ENCODE measurements around the gene SLC35E1. TPM values are rescaled to one million over a fixed set of nuclear protein-coding genes. Genes with fewer than 3 reads are reported as not detected.

Gene SLC35E1
- total RNA-seq, 2 experiments from 2014 or later, result 60.1 to 62.4 TPM

DNA sequence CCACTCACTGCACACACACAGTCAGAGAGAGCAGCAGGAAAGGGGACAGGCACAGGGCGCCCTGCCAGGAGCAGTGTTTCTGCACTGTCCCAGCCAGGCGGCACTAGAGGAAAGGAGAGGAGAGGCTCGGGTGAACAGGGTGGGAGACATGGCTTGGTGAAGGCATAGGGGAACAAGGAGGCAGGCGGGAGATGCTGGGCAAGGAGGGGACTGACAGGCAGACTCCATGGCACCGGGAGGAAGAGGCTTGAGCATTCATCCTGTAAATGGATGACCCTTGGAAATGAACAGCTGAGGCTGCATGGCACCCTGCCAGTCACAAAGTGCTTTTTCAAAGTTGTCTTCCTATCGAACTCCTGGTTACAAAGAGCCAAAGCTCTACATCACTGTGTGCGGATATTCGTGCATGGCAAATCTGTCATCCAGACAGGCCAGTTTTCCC is 33.4 kb upstream of the SLC35E1 start:
- DNase-seq (no peak), ATAC-seq (no peak)
- Mint-ChIP-seq H3K4me3 (no peak overlapping the region), H3K9me3 (no peaks in the 10 kb centered on the region), H3K4me1 (ENCODE audit: low read depth) (peaks cover 38% of the 10 kb centered on the region), H3K27me3 (no peaks in the 10 kb centered on the region), H3K27ac (no peak overlapping the region), H3K36me3 (ENCODE audit: low read depth) (peaks cover 4% of the 10 kb centered on the region)
- no peak for TF ChIP-seq CTCF (IDR thresholded peaks at IDR 0.05)
- intact Hi-C loops (cut with micrococcal nuclease), result no loop called here
- POLR2A ChIA-PET, result no interaction called here
- CTCF ChIA-PET, result no interaction called here

DNA sequence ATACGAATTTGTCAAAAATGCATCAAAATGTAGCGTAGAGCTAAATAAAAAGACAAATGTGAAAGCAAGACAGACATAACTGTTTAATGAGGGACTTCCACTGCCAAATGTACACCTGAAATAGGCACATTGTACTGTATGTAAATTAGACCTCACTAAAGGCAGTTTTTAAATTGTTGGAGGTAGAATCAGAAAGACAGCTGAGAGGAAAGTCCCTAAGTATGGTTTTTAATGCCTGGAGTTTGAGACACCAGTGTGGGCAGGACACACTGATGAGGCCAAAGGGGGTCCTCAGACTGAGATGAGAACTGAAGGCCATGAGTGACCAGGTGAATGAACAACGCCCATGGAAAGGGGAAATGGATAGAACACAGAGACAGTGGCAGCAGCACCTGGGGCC is 32.9 kb upstream of the SLC35E1 start:
- Mint-ChIP-seq H3K27ac (no peak overlapping the region), H3K9me3 (no peaks in the 10 kb centered on the region), H3K27me3 (no peaks in the 10 kb centered on the region), H3K4me1 (ENCODE audit: low read depth) (peaks cover 37% of the 10 kb centered on the region), H3K4me3 (no peak overlapping the region), H3K36me3 (ENCODE audit: low read depth) (peaks cover 4% of the 10 kb centered on the region)
- ChIA-PET POLR2A (no interaction called here), CTCF (no interaction called here)
- intact Hi-C loops (cut with micrococcal nuclease), result no loop called here
- DNase-seq (no peak), ATAC-seq (no peak)
- no peak for TF ChIP-seq CTCF (IDR thresholded peaks at IDR 0.05)

DNA sequence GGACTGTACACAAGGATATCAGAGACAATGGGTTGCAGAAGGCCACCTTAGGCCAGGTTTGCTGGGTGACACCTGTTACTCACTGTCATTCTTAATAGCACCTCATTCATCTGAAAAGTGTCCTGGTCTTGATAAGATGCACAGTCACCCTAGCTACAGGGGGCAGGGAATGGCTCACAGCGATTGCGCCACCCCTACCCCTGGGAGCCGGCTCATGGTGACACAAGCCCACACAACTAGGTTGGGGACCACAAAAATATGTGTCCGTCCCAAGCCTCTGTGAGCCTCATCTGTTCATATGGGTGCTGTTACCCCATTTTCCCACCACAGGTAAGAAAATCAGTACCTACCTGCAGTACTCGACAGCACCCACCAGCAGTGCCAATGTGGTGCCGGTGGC is 32.4 kb upstream of the SLC35E1 start:
- H3K4me1 Mint-ChIP-seq (ENCODE audit: low read depth), result peaks cover 37% of the 10 kb centered on the region
- ATAC-seq, result no peak
- CTCF ChIA-PET, result no interaction called here
- H3K27ac Mint-ChIP-seq, result no peak overlapping the region
- no peak overlapping the region for H3K4me3 Mint-ChIP-seq
- POLR2A ChIA-PET, result interaction anchor here (0.8 to 0.9 kb wide), 2 partner anchors 20 to 62 kb away, joined by 3 to 4 read pairs; no protein-coding TSS in a partner anchor
- TF ChIP-seq CTCF (IDR thresholded peaks at IDR 0.05), result no peak
- DNase-seq, result no peak
- H3K9me3 Mint-ChIP-seq, result no peaks in the 10 kb centered on the region
- no peaks in the 10 kb centered on the region for H3K27me3 Mint-ChIP-seq
- intact Hi-C loops (cut with micrococcal nuclease), result no loop called here
- H3K36me3 Mint-ChIP-seq (ENCODE audit: low read depth), result peaks cover 4% of the 10 kb centered on the region

GRCh38 chr19:16603090-16603489 is 30.9 kb upstream of the SLC35E1 start:
- ChIA-PET CTCF (no interaction called here), POLR2A (no interaction called here)
- Mint-ChIP-seq H3K27me3 (no peaks in the 10 kb centered on the region), H3K4me1 (ENCODE audit: low read depth) (peaks cover 34% of the 10 kb centered on the region), H3K36me3 (ENCODE audit: low read depth) (peaks cover 4% of the 10 kb centered on the region), H3K4me3 (no peak overlapping the region), H3K9me3 (no peaks in the 10 kb centered on the region), H3K27ac (no peak overlapping the region)
- intact Hi-C loops (cut with micrococcal nuclease), result no loop called here
- TF ChIP-seq CTCF (IDR thresholded peaks at IDR 0.05), result no peak
- DNase-seq (no peak), ATAC-seq (no peak)

- ChIA-PET CTCF (no interaction called here), POLR2A (no interaction called here)
- ATAC-seq, result no peak
- Mint-ChIP-seq H3K4me1 (ENCODE audit: low read depth) (peaks cover 38% of the 10 kb centered on the region), H3K4me3 (no peak overlapping the region), H3K27ac (no peak overlapping the region), H3K9me3 (no peaks in the 10 kb centered on the region), H3K36me3 (ENCODE audit: low read depth) (peaks cover 4% of the 10 kb centered on the region), H3K27me3 (no peaks in the 10 kb centered on the region)
- TF ChIP-seq CTCF (IDR thresholded peaks at IDR 0.05), result no peak
- intact Hi-C loops (cut with micrococcal nuclease), result no loop called here
- no peak for DNase-seq
Measured at GRCh38 chr19:16601378-16602052, 29.3 kb upstream of the SLC35E1 start.
